T-helper 2 cell treated with Interferon-gamma antibody and Interleukin-4, amounts not matched to agents 100 ng/mL and 5 ng/mL, for 36 hours (primary cell): ENCODE data around the gene UMAD1. TPM values are rescaled to one million over a fixed set of nuclear protein-coding genes. Genes with fewer than 3 reads are reported as not detected.

ENCODE experiments used
- intact Hi-C: fragments of 100-400 bp; cut with micrococcal nuclease; formaldehyde crosslinking; loops from one replicate; pipeline ENCODE4 v1.15.1; 2023
- total RNA-seq: library from RNA; stranded (reverse); gene quantifications from 2 replicates; pipeline ENCODE4 v1.2.3, GENCODE V29; 2022

Gene UMAD1
- total RNA-seq, 1 donor from 2014 or later: 14.0 TPM

GRCh38 chr7:7719236-7719635, 78.7 kb downstream of the UMAD1 start:
- intact Hi-C loops: loop anchor here (2.0 kb wide), 1 partner anchor 42 kb away; no protein-coding TSS in a partner anchor

GRCh38 chr7:7720193-7720592, 79.6 kb downstream of the UMAD1 start:
- intact Hi-C loops: no loop called here

GRCh38 chr7:7720750-7721621, 80.4 kb downstream of the UMAD1 start:
- intact Hi-C loops: no loop called here

- intact Hi-C loops: no loop called here
Measured at GRCh38 chr7:7731732-7732131, 91.2 kb downstream of the UMAD1 start.

GRCh38 chr7:7732621-7733281, 92.2 kb downstream of the UMAD1 start:
- intact Hi-C loops: no loop called here

GRCh38 chr7:7736671-7737070, 96.1 kb downstream of the UMAD1 start:
- intact Hi-C loops: no loop called here

- intact Hi-C loops: no loop called here
Measured at GRCh38 chr7:7737674-7738073, 97.1 kb downstream of the UMAD1 start.

- intact Hi-C loops: no loop called here
Measured at GRCh38 chr7:7738177-7738576, 97.6 kb downstream of the UMAD1 start.

GRCh38 chr7:7738622-7739021, 98.1 kb downstream of the UMAD1 start:
- intact Hi-C loops: no loop called here

- intact Hi-C loops: no loop called here
Measured at GRCh38 chr7:7739204-7740036, 98.9 kb downstream of the UMAD1 start.

- intact Hi-C loops: no loop called here
Measured at GRCh38 chr7:7740037-7740355, 99.4 kb downstream of the UMAD1 start.

- intact Hi-C loops: no loop called here
Measured at GRCh38 chr7:7742223-7742622, 101.7 kb downstream of the UMAD1 start.

GRCh38 chr7:7745258-7745657, 104.7 kb downstream of the UMAD1 start:
- intact Hi-C loops: no loop called here

- intact Hi-C loops: no loop called here
Measured at GRCh38 chr7:7745966-7746365, 105.4 kb downstream of the UMAD1 start.

GRCh38 chr7:7746458-7746857, 105.9 kb downstream of the UMAD1 start:
- intact Hi-C loops: no loop called here

GRCh38 chr7:7750571-7751242, 110.2 kb downstream of the UMAD1 start:
- intact Hi-C loops: no loop called here

- intact Hi-C loops: no loop called here
Measured at GRCh38 chr7:7751243-7752092, 110.9 kb downstream of the UMAD1 start.

- intact Hi-C loops: no loop called here
Measured at GRCh38 chr7:7756577-7756976, 116.0 kb downstream of the UMAD1 start.

- intact Hi-C loops: no loop called here
Measured at GRCh38 chr7:7757576-7757975, 117.0 kb downstream of the UMAD1 start.

GRCh38 chr7:7761340-7761973, 120.9 kb downstream of the UMAD1 start:
- intact Hi-C loops: loop anchor here (1.0 to 10.0 kb wide), 6 partner anchors 43 to 579 kb away; partner anchors contain the start of genes C1GALT1 and RPA3
